NCI-H2171 (cell line): ENCODE data around the gene KRT25.

Experiments
- DNase-seq: peaks from one replicate; lab custom pipeline; 2025; lab: John Stamatoyannopoulos, UW

KRT25 gene

DNA sequence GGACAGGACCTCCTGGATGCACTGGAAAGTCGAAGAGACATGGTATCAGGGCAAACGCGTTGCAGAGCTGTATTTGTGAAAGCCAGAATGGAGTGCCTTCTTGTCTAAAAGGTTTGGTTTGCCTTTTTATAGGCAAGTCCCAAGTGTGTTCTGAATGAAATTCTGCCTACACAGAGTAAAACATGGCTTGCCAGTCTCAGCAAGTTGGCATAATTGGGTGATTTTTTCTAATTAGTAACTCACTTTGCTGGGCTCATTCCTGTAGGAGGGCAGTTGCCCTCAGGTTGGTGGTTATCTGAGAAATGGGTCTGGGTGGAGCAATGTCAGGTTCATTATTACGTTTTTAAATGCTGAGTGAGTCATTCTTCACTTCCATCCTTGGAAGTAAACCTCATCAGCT, at the start of gene KRT25:
KRT25 (minus strand) TSS at position 101 of the 400 bp plus-strand sequence; CDS start at position 41, 60 bp downstream.
- no peak for DNase-seq

DNA sequence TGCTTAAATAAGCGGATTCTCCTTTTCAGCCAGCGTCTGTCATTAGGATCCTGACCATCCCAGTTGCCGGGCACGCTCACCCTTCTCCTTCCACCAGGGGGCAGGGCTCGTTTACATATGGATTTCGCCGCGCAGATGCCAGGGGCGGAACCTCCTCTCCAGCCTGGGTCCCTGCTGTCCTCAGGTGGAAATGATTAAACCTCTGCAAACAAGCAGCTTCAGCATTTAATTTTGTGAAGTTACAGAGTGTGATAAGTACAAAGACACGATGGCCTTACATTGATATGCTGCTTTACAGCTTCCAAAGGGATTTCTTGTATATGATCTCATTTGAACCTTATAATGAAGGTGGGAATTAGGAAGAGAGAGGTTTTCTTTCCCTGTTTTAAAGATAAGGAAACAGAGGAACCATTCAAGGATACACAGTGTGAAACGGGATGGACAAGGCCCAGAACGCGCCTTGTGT, 48.5 kb upstream of the KRT25 start:
- DNase-seq, result peak; percentile 76

GRCh38 chr17:40801157-40801556, 46.0 kb upstream of the KRT25 start:
- DNase-seq, result no peak

DNA sequence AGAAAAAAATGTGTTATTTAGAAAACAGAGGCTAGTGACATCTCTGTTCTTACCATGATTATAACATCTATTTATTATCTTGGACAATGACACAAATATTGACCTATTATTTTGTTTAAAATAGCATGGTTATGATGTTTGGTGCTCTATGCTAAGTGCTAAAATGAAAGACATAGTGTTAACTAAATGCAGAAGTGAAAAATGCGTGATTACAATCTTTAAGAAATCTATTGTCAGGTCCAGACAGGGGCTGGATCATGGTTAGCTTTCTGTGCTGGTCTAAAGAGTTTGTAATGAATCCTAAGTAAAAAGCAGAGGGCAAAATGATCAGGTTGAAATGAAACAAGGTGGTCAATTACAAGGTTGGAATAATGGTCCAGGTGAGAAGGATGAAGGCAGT, 45.2 kb upstream of the KRT25 start:
- no peak for DNase-seq

DNA sequence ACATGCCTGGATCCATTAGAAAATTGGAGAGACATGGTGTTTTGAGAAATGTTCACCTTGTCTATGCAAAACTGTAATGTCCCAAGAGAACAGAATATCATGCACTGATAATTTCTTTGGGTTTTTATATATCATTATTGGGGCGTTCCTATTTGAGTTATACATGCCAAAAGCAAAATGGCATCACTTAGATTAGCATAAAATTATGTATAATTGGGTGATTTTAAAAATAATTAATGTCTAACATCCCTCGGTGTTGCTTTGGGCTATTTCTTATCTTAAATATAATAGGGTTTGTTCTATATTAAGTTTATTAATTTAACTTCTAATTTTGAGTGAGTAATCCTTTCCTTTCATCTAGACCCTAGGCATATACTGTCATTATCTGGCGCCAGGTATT, 44.7 kb upstream of the KRT25 start, which contains the start of gene KRT28:
KRT28 (minus strand) TSS at position 101 of the 400 bp plus-strand sequence; CDS start at position 35, 66 bp downstream.
- DNase-seq, result no peak

GRCh38 chr17:40796846-40797245, 41.7 kb upstream of the KRT25 start:
- DNase-seq, result no peak

DNA sequence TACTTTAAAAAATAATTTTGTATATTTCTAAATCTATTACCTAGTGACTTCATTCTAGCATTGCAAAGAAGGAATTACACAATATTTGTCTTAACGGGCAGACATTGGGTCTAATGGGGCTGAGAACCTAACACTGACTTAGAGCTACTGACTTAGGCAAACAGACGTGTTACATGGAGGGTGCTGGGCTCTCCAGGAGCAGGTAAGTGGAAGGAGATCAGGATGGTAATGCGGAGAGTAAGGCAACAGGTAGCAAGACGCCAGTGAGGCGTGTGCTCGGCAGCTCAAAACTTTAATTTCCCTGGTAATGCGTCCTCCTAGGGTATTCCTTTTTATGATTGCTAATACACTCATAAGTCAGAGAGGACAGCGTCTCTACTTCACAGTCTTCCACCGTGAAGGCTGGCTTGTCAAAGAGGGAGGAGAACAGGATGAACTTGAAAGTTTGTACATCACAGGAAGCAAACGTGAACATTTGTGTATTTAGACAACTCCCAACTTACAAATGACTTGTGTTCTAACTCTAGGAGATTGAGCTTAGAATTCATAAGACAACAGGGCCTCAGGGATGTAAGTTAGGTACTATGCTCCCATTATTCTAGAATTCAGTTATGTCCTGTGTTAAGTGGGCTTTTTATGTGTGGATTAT, 40.0 kb upstream of the KRT25 start:
- no peak for DNase-seq

DNA sequence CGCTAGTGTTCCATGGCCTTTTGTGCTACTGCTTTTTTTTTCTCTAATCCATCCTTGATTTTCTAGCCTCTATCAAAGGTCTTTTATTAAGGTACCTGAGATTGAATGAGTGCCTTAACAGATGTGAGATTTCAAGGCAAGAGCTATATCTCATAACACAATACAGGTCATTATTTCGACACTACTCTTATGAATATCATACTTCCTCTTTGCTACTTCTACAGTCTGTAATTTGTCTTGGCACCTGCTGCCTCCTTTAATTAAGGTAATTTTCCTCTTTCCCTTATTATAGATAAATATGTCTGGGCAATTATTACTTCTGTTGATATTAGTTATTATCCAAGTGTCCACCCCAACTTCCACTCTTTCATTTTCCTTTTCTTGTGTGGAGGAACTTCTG, 39.3 kb upstream of the KRT25 start:
- no peak for DNase-seq

- DNase-seq, result no peak
Observed at GRCh38 chr17:40793832-40794231, 38.7 kb upstream of the KRT25 start.

DNA sequence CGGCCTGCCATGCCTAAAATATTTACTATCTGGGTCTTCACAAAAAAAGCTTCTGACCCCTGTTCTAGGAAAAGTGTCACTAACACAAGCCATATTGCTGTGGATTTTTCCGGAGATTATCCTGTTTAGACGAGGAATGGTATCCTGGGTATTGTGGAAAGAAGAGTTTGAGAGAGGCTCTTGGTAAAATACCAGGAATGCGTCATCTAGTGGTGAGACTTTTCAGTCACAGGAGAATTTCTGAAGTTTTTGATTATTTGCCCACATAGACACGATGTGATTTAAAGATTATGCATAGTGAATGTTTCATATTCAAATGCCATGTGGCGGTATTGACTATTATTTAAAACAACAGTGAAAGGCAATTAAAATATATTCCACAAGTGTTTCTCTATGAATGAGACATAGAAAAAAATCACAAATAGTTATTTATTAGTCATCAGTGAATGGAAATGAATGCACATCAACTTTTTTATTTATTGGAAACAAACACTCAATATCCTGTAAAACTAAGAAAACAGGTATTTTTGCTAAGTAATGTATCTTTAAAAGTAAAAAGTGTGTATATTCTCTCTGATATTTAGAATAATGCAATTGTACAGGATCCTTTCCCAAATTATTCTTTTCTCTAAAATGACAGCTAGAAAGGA, 36.8 kb upstream of the KRT25 start:
- DNase-seq, result no peak

DNA sequence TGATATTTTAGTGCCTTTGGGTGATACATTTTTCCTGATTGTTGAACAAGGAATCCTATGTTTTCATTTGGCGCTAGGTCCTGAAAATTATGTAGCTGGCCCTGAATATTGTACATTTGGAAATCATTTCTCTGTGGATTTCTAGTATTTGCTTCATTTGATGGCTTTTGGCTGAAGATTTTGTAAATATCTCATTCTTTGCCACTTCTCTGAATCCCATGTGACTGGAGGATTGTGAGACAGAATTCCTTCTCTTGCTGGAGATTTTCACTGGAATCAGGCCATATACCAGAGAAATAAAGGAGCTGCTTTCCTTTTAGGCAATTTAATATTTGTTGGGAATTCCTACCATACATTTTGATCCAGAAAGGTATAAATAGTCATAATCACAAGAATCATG, 36.0 kb upstream of the KRT25 start:
- DNase-seq, result no peak

- no peak for DNase-seq
Observed at GRCh38 chr17:40782450-40782849, 27.3 kb upstream of the KRT25 start, which contains the start of gene KRT27. Gene KRT27, minus strand, starts transcription at chr17:40782550. Its CDS starts 57 bp downstream, at chr17:40782493.

DNA sequence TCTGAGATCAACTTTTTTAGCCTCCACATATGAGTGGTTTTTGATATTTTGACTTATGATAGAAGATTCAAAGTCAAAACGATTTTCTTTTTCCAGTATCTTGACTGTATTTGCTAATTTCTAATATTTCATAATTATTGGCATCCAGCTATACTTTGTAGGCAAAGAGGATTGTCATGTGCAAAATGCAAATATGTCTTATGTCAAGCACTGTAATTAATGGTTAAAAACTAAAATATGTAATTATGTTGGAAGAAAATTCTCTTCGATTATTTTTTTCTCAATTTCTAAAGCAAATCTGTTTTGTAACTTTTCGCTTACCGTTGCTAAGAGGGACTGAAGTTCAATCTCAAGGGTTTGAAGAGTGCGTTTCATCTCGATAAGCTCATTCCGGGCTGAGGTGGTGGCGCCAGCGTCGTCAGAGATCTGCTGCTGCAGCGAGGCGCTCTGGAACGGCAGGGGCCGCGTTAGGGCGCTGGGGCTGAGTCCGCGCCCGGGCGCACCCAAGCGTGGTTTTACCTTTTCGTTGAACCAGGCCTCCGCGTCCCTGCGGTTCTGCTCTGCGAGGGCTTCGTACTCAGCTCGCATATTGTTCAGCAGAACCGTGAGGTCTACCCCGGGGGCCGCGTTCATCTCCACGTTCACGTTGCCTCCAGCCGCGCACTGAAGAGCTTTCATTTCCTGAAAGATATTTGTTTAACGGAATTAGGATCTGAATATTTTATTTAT, 24.2 kb upstream of the KRT25 start:
- no peak for DNase-seq

- no peak for DNase-seq
Observed at GRCh38 chr17:40778461-40778860, 23.3 kb upstream of the KRT25 start.

- no peak for DNase-seq
Observed at GRCh38 chr17:40777971-40778370, 22.8 kb upstream of the KRT25 start.

GRCh38 chr17:40777459-40777858, 22.3 kb upstream of the KRT25 start:
- no peak for DNase-seq

DNA sequence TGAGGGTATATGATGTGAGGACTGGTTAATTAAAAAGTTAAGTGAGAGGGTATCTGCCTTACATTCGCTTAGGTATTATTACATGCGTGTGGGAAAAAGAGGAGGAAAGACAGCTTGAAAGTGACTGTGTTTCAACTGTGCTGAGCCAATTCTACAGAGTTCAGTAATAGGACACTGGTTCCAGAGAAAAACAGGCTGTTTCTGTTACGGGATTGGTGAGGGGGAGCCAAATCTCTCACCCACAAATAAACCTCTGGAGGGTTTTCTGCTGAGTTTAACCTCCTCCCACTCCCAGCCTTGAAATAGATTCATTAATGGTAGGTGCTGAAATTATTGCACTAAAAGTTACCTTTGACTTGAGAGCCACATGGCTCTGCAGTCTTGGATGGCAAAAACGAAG, 20.8 kb upstream of the KRT25 start:
- no peak for DNase-seq

- DNase-seq, result no peak
Observed at GRCh38 chr17:40772101-40772500, 17.0 kb upstream of the KRT25 start, which contains the start of gene KRT26. Gene KRT26, minus strand, starts transcription at chr17:40772201. Its CDS starts 88 bp downstream, at chr17:40772113.

DNA sequence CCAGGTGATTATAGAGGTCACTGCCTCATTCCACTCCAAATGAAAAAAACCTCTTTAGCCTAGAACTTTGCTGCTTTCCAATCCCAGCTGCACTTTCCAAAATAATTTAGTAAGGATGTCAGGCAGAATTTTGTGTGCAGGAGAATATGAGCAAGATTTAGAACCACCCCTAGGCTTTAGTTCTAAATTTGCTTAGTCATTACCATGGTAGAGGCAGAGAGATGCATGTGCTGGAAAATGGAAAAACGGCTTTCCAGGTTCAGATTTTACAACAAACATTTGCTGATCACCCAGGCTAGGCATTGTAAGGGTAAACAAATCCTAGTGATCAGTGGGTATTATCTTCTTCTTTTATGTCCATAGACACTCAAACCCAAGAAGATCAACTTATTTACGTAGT, 10.5 kb upstream of the KRT25 start:
- no peak for DNase-seq

DNA sequence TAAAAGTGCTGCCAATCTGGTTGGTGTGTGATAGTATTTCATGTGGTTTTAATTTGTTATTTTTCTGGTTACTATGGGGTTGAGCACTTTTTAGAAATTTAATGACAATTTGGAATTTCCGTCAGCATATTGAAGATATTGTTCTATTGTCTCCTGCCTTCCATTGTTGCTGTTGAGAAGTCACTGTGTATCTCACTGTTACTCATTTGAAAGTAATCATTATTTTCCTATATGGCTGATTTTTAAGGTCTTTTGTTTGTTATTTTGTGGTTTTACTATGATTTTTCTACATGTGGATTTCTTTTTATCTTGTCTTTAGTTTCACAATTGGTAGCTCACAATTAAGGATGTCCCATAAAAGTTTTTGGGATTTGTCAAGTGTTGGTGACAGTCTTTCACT, 8.6 kb upstream of the KRT25 start:
- no peak for DNase-seq

DNA sequence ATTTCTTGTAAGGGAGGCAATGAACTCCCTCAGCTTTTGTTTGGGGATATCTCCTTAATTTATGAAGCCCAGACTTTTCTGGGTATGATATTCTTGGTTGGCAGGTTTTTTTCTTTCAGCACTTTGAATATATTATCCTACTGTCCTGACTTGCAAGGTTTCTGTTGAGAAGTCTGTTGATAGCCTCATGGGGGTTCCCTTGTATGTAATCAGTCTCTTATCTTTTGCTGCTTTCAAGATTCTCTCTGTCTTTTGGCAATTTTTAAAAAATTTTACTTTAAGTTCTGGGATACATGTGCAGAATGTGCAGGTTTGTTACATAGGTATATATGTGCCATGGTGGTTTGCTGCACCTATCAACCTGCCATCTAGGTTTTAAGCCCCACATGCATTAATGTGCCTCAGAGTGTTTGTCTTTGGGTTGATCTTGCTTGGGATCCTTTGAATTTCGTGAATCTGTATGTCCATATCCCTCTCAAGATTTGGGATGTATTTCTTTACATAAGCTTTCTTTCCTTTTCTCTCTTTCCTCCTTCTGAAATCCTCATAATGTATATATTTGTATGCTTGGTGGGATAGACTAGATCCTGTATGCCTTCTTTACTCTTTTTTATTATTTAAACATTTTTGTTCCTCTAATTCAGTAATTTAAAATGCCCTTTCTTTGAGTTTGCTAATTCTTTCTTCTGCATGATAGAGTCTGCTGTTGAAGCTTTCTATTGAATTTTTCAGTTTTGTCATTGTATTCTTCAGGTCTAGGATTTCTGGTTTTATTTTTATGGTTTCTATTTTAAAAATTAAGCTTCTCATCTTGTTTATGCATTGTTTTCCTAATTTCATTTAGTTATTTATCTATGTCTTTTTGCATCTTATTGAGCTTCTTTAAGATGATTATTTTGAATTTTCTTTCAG, 5.2 kb upstream of the KRT25 start:
- DNase-seq, result no peak

DNA sequence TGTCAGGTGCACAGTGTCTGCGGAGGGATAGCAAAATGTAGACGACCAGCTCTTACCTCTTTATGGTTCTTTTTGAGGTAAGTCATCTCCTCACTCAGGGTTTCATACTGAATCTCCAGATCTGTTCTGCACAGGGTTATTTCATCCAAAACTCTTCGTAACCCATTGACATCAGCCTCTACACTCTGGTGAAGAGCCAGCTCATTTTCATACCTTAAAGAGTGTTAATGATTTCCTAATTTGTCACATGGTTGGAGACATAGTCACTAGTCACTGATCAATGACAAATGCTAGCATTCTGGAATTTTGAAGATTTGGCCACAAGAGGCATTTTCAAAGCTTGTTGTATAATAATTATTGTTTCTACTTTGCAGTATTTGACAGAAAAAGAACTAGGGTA, 1.3 kb downstream of the KRT25 start:
- no peak for DNase-seq
